Measurements from ENCODE around the gene NANOGP8. TPM values are rescaled to one million over a fixed set of nuclear protein-coding genes. Genes with fewer than 3 reads are reported as not detected.
"Not testable (repeated sequence)": the region's sequence is repeated elsewhere in the genome, so short reads cannot be mapped to it uniquely, and the experiment has no call there.

Gene NANOGP8
- total RNA-seq, 1 donor from 2014 or later: 0.91 TPM

DNA sequence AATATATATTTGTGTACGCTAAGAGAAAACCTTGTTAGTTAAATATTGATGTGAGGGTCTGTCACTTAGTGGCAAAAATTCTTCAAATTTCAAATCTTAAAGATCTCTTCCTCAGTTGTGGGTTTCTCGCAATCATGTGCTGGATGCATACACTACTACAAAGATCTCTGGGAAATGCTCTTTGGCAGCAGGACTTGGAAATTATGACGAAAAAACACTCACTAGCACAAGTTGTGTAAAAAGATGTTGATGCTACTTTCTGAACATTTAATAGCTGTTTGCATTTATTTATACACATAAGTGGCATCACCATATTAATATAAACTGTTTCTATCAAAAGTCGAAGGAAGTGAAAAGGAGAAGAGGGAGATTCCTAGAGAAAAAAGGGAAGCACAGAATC lies 10.8 kb upstream of the NANOGP8 start:
- DNase-seq (ENCODE audit: low read depth): no peak

GRCh38 chr15:35092846-35093245 lies 7.8 kb upstream of the NANOGP8 start:
- no peak for DNase-seq (ENCODE audit: low read depth)

GRCh38 chr15:35092311-35092710 lies 7.2 kb upstream of the NANOGP8 start:
- DNase-seq (ENCODE audit: low read depth): no peak

DNA sequence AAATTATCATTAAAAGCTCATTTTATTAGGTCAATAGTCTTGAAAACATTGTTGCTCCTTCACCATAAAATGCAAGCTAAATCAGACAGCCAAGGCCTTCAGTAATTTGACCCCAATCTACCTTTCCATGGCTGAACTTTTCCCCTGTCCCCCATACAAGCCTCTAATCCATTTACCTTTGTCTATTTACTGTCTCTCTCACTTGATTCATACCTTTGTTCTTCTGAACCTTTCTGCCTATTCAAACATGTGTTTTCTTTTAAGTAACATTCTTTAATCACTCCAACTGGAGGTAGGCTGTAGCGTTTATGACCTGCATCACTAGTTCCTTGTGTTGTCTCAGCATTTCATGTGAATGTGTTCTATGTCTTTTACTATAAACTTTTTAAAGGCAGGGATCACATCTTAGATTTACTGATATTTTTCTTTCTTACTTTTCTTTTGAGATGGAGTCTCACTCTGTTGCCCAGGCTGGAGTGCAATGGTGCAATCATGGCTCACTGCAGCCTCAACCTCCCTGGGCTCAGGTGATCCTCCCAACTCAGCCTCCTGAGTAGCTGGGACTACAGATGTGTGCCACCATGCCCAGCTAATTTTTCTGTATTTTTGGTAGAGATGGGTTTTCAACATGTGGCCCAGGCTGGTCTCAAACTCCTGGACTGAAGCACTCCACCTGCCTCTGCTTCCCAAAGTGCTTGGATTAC lies 5.2 kb upstream of the NANOGP8 start:
- no peak for DNase-seq (ENCODE audit: low read depth)

GRCh38 chr15:35089551-35089950 lies 4.5 kb upstream of the NANOGP8 start:
- DNase-seq (ENCODE audit: low read depth): no peak

DNA sequence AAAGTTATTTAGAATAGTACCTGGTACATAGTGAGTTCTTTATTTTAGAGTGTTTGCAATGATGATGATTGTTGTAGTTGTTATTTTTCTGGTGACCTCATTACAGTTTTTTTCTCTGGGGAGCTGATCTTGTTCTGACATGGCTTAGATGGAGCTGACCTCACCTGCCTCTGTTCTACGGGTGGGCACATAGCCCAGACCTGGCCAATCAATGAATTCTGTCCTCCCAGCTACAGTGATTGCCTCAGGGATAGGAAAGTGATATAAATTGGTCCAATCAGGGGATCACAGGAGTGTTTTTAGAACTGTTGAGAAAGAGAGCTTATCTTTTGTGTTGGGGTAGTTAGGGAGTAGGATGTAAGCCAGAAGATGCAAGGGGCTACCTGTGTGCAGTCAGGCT lies 3.2 kb upstream of the NANOGP8 start:
- no peak for DNase-seq (ENCODE audit: low read depth)

- DNase-seq (ENCODE audit: low read depth): no peak
Measured at GRCh38 chr15:35087759-35088158, 2.7 kb upstream of the NANOGP8 start.

DNA sequence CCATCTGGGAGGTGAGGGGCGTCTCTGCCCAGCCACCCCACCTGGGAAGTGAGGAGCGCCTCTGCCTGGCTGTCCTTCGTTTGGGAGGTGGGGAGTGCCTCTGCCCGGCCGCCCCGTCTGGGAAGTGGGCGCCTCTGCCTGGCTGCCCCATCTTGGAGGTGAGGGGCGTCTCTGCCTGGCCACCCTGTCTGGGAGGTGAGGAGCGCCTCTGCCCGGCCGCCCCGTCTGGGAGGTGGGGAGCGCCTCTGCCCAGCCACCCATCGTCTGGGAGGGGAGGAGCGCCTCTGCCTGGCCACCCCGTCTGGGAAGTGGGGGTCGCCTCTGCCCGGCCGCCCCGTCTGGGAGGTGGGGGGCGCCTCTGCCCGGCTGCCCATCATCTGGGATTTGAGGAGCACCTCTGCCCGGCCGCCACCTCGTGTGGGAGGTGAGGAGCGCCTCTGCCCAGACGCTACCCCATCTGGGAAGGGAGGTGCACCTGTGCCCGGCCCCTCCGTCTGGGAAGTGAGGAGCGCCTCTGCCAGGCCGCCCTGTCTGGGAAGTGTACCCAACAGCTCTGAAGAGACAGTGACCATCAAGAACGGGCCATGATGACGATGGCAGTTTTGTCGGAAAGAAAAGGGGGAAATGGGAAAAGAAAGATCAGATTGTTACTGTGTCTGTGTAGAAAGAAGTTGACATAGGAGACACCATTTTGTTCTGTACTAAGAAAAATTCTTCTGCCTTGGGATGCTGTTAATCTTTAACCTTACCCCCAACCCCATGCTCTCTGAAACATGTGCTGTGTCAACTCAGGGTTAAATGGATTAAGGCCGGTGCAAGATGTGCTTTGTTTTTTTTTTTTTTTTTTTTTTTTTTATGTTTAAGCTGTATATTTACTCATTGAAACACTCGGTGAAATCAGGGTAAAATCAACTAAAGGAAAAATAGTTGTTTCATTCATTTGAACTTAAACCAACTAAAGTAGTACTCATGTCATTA lies 2.4 kb downstream of the NANOGP8 start:
- DNase-seq (ENCODE audit: low read depth): not testable (repeated sequence)

DNA sequence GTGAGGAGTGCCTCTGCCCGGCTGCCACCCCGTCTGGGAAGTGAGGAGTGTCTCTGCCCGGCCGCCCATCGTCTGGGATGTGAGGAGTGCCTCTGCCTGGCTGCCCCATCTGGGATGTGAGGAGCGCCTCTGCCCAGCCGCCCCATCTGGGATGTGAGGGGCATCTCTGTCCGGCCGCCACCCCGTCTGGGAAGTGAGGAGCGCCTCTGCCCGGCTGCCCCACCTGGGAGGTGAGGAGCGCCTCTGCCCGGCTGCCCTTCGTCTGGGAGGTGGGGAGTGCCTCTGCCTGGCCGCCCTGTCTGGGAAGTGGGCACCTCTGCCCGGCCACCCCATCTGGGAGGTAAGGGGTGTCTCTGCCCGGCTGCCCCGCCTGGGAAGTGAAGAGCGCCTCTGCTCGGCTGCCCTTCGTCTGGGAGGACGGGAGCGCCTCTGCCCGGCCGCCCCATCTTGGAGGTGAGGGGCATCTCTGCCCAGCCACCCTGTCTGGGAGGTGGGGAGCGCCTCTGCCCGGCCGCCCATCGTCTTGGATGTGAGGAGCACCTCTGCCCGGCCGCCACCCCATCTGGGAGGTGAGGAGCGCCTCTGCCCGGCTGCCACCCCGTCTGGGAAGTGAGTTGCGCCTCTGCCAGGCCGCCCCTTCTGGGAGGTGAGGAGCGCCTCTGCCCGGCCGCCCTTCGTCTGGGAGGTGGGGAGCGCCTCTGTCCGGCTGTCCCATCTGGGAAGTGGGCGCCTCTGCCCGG lies 3.3 kb downstream of the NANOGP8 start:
- not testable (repeated sequence) for DNase-seq (ENCODE audit: low read depth)

GRCh38 chr15:35080226-35080625 lies 4.9 kb downstream of the NANOGP8 start:
- no peak for DNase-seq (ENCODE audit: low read depth)

- DNase-seq (ENCODE audit: low read depth): peak; percentile 43
Measured at GRCh38 chr15:35078221-35078915, 6.7 kb downstream of the NANOGP8 start.

GRCh38 chr15:35071106-35071505 lies 14.0 kb downstream of the NANOGP8 start:
- DNase-seq (ENCODE audit: low read depth): no peak

DNA sequence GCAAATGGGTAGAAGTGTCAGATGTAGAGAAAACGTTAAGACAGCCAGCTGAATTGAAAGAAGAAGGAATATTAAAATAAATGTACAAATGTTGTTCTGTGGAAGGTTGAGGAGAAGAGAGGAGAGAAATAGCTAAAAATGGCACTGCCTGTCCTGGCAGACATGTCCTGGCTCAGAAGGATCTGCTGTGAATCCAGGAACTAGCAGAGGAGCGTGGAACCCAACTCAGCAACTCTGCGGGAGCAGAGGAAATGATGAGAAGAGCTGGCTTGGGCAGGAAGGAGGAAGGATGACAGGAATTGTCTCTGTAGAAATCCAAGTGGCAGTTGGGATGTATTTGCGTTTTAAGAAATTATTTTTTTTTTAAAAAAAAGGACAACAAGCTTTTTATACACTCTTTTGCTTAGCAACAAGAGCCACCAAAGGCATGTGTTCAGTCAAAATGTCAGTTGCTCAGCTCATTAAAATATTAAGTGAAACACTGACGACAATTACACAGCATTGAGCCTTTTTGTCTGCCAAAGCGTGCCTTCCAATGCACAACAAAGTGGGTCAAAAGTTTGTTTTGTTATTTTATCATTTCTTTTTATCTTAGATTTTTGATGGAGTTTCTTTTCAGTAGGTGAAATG lies 16.1 kb downstream of the NANOGP8 start:
- DNase-seq (ENCODE audit: low read depth): no peak

DNA sequence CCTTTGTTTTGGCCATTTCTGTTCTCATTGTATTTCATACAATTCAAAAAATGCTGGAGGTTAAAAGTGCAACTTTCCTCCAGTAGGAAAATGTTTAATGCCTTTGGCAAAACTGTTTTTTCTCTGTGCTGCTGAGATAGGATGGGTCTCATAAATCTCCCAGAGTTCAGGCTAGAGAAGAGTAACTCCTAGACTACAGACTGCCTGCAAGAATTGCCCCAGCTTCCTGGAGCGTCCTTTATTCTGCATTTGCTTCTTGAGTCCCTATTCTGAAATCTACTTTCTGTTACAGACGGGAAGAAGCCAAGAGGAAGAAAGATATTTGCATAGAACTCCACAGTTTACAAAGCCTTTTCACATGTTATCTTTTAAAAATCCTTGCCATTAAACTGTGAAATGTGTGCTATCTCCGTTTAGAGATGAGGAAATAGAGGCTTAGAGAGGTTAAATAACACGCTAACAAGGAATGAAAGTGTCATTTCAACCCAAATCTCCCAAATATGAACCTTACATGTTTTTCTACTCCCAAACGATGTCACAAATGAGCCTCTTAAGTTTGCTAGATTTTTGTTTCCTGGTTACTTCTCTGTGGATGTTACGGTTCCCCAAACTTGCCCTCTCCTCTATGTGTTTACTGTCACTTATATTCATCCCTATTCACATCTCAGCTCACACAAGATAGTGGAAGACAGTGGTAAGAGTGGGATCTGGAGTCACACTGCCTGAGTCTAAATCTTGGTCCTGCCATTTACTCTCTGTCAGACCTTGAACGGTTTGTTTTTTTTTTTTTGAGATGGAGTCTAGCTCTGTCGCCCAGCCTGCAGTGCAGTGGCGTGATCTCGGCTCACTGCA lies 17.4 kb downstream of the NANOGP8 start:
- no peak for DNase-seq (ENCODE audit: low read depth)

GRCh38 chr15:35066094-35066493 lies 19.0 kb downstream of the NANOGP8 start:
- DNase-seq (ENCODE audit: low read depth): no peak

- DNase-seq (ENCODE audit: low read depth): no peak
Measured at GRCh38 chr15:35064576-35065190, 20.4 kb downstream of the NANOGP8 start.

DNA sequence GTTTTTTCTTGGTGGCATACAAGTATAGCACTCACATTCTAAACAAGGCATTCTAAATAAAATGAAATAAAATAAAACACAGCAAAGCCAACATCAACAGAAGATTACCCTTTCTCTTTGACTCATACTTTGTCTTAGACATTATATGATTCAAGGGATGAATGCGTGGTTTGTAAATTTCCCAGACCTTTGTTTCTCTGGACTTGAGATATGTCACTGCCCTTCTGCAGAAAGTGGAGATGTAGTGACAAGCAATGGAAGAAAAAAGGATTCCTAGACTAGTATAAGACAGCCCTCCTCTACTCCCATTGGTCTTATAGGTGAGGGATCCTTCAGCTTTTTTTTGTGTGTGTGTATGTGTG lies 22.4 kb downstream of the NANOGP8 start:
- DNase-seq (ENCODE audit: low read depth): no peak

GRCh38 chr15:35061825-35062737 lies 23.0 kb downstream of the NANOGP8 start:
- no peak for DNase-seq (ENCODE audit: low read depth)

Measured in myocyte (in vitro differentiated cells).